Memory B cell (primary cell): Measurements from ENCODE around the gene IRAK3.

Experiments
- ATAC-seq: fragments of 150-1000 bp; cut with Tn5 transposase; 2 replicates; pipeline ENCODE4 v1.10.0; 2021; ENCODE audit warnings: low read depth, mild to moderate bottlenecking, moderate library complexity
- DNase-seq, 2 donors: peaks; one replicate each; pipeline ENCODE4 v3.0.0; 2022; ENCODE audit warnings: low spot score in 2 of 2
- H3K27ac Mint-ChIP-seq: one replicate; pipeline ENCODE4 v1.8.0; 2022; ENCODE audit warnings: mild to moderate bottlenecking, moderate library complexity, mixed read lengths
- H3K27me3 Mint-ChIP-seq: one replicate; pipeline ENCODE4 v1.8.0; 2022; ENCODE audit warnings: mixed read lengths
- H3K36me3 Mint-ChIP-seq: one replicate; pipeline ENCODE4 v1.8.0; 2022; ENCODE audit warnings: mild to moderate bottlenecking, mixed read lengths
- H3K4me1 Mint-ChIP-seq: one replicate; pipeline ENCODE4 v1.8.0; 2022; ENCODE audit warnings: mixed read lengths
- H3K4me3 Mint-ChIP-seq: one replicate; pipeline ENCODE4 v1.8.0; 2022; ENCODE audit warnings: mild to moderate bottlenecking, moderate library complexity, mixed read lengths
- H3K9me3 Mint-ChIP-seq: one replicate; pipeline ENCODE4 v1.8.0; 2022; ENCODE audit warnings: mixed read lengths

The IRAK3 gene

GRCh38 chr12:66241061-66242043 lies 52.3 kb downstream of the IRAK3 start:
- peaks cover 9% of the 10 kb centered on the region for H3K27me3 Mint-ChIP-seq
- H3K27ac Mint-ChIP-seq, result no peak overlapping the region
- no peak for DNase-seq

GRCh38 chr12:66242311-66242710 lies 53.3 kb downstream of the IRAK3 start:
- ATAC-seq (no peak), DNase-seq (no peak)
- Mint-ChIP-seq H3K27me3 (peaks cover 9% of the 10 kb centered on the region), H3K27ac (no peak overlapping the region), H3K4me3 (no peak overlapping the region), H3K36me3 (no peaks in the 10 kb centered on the region), H3K9me3 (no peaks in the 10 kb centered on the region), H3K4me1 (no peaks in the 10 kb centered on the region)

More at GRCh38 chr12:66241061-66242043, 52.3 kb downstream of the IRAK3 start:
- ATAC-seq, result no peak
- no peaks in the 10 kb centered on the region for H3K9me3 Mint-ChIP-seq
- peaks cover 3% of the 10 kb centered on the region for H3K4me1 Mint-ChIP-seq
- no peak overlapping the region for H3K4me3 Mint-ChIP-seq
- H3K36me3 Mint-ChIP-seq, result no peaks in the 10 kb centered on the region

GRCh38 chr12:66243911-66244310 lies 54.9 kb downstream of the IRAK3 start:
- DNase-seq (no peak), ATAC-seq (no peak)
- Mint-ChIP-seq H3K4me3 (no peak overlapping the region), H3K27ac (no peak overlapping the region), H3K9me3 (no peaks in the 10 kb centered on the region), H3K36me3 (no peaks in the 10 kb centered on the region), H3K4me1 (no peaks in the 10 kb centered on the region), H3K27me3 (peaks cover 9% of the 10 kb centered on the region)

GRCh38 chr12:66244446-66244845 lies 55.4 kb downstream of the IRAK3 start:
- H3K27ac Mint-ChIP-seq, result no peak overlapping the region
- no peaks in the 10 kb centered on the region for H3K36me3 Mint-ChIP-seq
- ATAC-seq (no peak), DNase-seq (no peak)
- H3K27me3 Mint-ChIP-seq, result peaks cover 9% of the 10 kb centered on the region
- no peak overlapping the region for H3K4me3 Mint-ChIP-seq
- H3K9me3 Mint-ChIP-seq, result no peaks in the 10 kb centered on the region
- H3K4me1 Mint-ChIP-seq, result no peaks in the 10 kb centered on the region

- H3K9me3 Mint-ChIP-seq, result no peaks in the 10 kb centered on the region
- no peaks in the 10 kb centered on the region for H3K4me1 Mint-ChIP-seq
- ATAC-seq, result no peak
- no peaks in the 10 kb centered on the region for H3K36me3 Mint-ChIP-seq
- DNase-seq, result no peak
- H3K27me3 Mint-ChIP-seq, result peaks cover 12% of the 10 kb centered on the region
- no peak overlapping the region for H3K27ac Mint-ChIP-seq
- no peak overlapping the region for H3K4me3 Mint-ChIP-seq
These were observed 58.7 kb downstream of the IRAK3 start for GRCh38 chr12:66247741-66248140.

GRCh38 chr12:66251049-66251448 lies 62.0 kb downstream of the IRAK3 start:
- no peak overlapping the region for H3K27ac Mint-ChIP-seq
- H3K4me1 Mint-ChIP-seq, result no peaks in the 10 kb centered on the region
- ATAC-seq, result no peak
- H3K27me3 Mint-ChIP-seq, result peaks cover 7% of the 10 kb centered on the region
- no peak overlapping the region for H3K4me3 Mint-ChIP-seq
- H3K9me3 Mint-ChIP-seq, result no peaks in the 10 kb centered on the region
- no peak for DNase-seq
- H3K36me3 Mint-ChIP-seq, result no peaks in the 10 kb centered on the region

- Mint-ChIP-seq H3K36me3 (no peaks in the 10 kb centered on the region), H3K9me3 (no peaks in the 10 kb centered on the region)
- no peak for DNase-seq
These were observed 63.8 kb downstream of the IRAK3 start for GRCh38 chr12:66252771-66253170.

GRCh38 chr12:66255737-66256136 lies 66.7 kb downstream of the IRAK3 start:
- ATAC-seq (no peak), DNase-seq (no peak)
- Mint-ChIP-seq H3K4me3 (no peak overlapping the region), H3K4me1 (peaks cover 3% of the 10 kb centered on the region), H3K36me3 (no peaks in the 10 kb centered on the region), H3K27ac (no peak overlapping the region), H3K9me3 (no peaks in the 10 kb centered on the region), H3K27me3 (peaks cover 10% of the 10 kb centered on the region)

More at GRCh38 chr12:66252771-66253170, 63.8 kb downstream of the IRAK3 start:
- Mint-ChIP-seq H3K27ac (no peak overlapping the region), H3K27me3 (peaks cover 8% of the 10 kb centered on the region), H3K4me3 (no peak overlapping the region), H3K4me1 (no peaks in the 10 kb centered on the region)
- ATAC-seq, result no peak

GRCh38 chr12:66258011-66258410 lies 69.0 kb downstream of the IRAK3 start:
- peaks cover 3% of the 10 kb centered on the region for H3K27me3 Mint-ChIP-seq
- no peak overlapping the region for H3K27ac Mint-ChIP-seq
- H3K9me3 Mint-ChIP-seq, result no peaks in the 10 kb centered on the region
- H3K4me3 Mint-ChIP-seq, result no peak overlapping the region
- no peak for ATAC-seq
- DNase-seq, result no peak
- peaks cover 3% of the 10 kb centered on the region for H3K4me1 Mint-ChIP-seq
- no peaks in the 10 kb centered on the region for H3K36me3 Mint-ChIP-seq

GRCh38 chr12:66262737-66263136 lies 73.7 kb downstream of the IRAK3 start:
- Mint-ChIP-seq H3K27ac (no peak overlapping the region), H3K9me3 (no peaks in the 10 kb centered on the region), H3K36me3 (no peaks in the 10 kb centered on the region), H3K4me1 (peaks cover 3% of the 10 kb centered on the region), H3K4me3 (no peak overlapping the region), H3K27me3 (peaks cover 13% of the 10 kb centered on the region)
- no peak for DNase-seq
- ATAC-seq, result no peak

- no peak overlapping the region for H3K4me3 Mint-ChIP-seq
- no peaks in the 10 kb centered on the region for H3K9me3 Mint-ChIP-seq
- no peak for DNase-seq
- peak; percentile 84 for ATAC-seq
- H3K4me1 Mint-ChIP-seq, result no peaks in the 10 kb centered on the region
- no peaks in the 10 kb centered on the region for H3K36me3 Mint-ChIP-seq
- peaks cover 11% of the 10 kb centered on the region for H3K27me3 Mint-ChIP-seq
- no peak overlapping the region for H3K27ac Mint-ChIP-seq
These were observed 79.5 kb downstream of the IRAK3 start for GRCh38 chr12:66268562-66268961.

- Mint-ChIP-seq H3K9me3 (no peaks in the 10 kb centered on the region), H3K4me1 (no peaks in the 10 kb centered on the region), H3K27ac (no peak overlapping the region), H3K4me3 (no peak overlapping the region), H3K36me3 (no peaks in the 10 kb centered on the region), H3K27me3 (peaks cover 9% of the 10 kb centered on the region)
- no peak for DNase-seq
- no peak for ATAC-seq
These were observed 80.1 kb downstream of the IRAK3 start for GRCh38 chr12:66269142-66269541.

GRCh38 chr12:66269757-66270383 lies 80.9 kb downstream of the IRAK3 start:
- H3K4me1 Mint-ChIP-seq, result no peaks in the 10 kb centered on the region
- no peak for DNase-seq
- peaks cover 5% of the 10 kb centered on the region for H3K27me3 Mint-ChIP-seq
- no peaks in the 10 kb centered on the region for H3K9me3 Mint-ChIP-seq
- ATAC-seq, result no peak
- no peaks in the 10 kb centered on the region for H3K36me3 Mint-ChIP-seq
- no peak overlapping the region for H3K27ac Mint-ChIP-seq
- H3K4me3 Mint-ChIP-seq, result no peak overlapping the region

GRCh38 chr12:66270613-66271012 lies 81.6 kb downstream of the IRAK3 start:
- peaks cover 5% of the 10 kb centered on the region for H3K27me3 Mint-ChIP-seq
- H3K4me1 Mint-ChIP-seq, result no peaks in the 10 kb centered on the region
- no peak for ATAC-seq
- no peaks in the 10 kb centered on the region for H3K36me3 Mint-ChIP-seq
- H3K9me3 Mint-ChIP-seq, result no peaks in the 10 kb centered on the region
- DNase-seq, result no peak
- H3K4me3 Mint-ChIP-seq, result no peak overlapping the region
- H3K27ac Mint-ChIP-seq, result no peak overlapping the region
